HEK293T (cell line): Measurements from ENCODE around the gene CAPZB.

ENCODE experiments used
- CTCF ChIA-PET: fragments of 350-600 bp; formaldehyde crosslinking; extraction: SDS; loops from one replicate; lab custom pipeline; 2021; ENCODE audit warnings: antibody characterized with exemption, inconsistent platforms; lab: Yijun Ruan, JAX
- POLR2A ChIA-PET: fragments of 350-600 bp; formaldehyde crosslinking; extraction: SDS; loops from one replicate; lab custom pipeline; 2020; ENCODE audit warnings: antibody characterized with exemption, inconsistent platforms; lab: Yijun Ruan, JAX
- DNase-seq: peaks from one replicate; pipeline ENCODE4 v3.0.0; 2012; ENCODE audit warnings: mixed read lengths; ENCODE audit errors: extremely low spot score
- ARNT ChIP-seq: fragments of 450-650 bp; IDR thresholded peaks from 2 replicates; pipeline ENCODE4 v1.6.1; 2017; ENCODE audit warnings: mild to moderate bottlenecking
- BHLHE40 ChIP-seq: fragments of 450-650 bp; IDR thresholded peaks from 2 replicates; pipeline ENCODE4 v1.6.1; 2016; ENCODE audit warnings: mild to moderate bottlenecking, moderate library complexity, borderline replicate concordance
- CTBP1 ChIP-seq: fragments of 450-650 bp; IDR thresholded peaks from 2 replicates; pipeline ENCODE4 v1.6.1; 2016; ENCODE audit warnings: borderline replicate concordance
- ELF4 ChIP-seq: fragments of 450-650 bp; IDR thresholded peaks from 2 replicates; pipeline ENCODE4 v1.6.1; 2017; ENCODE audit warnings: antibody characterized with exemption
- FOXA1 ChIP-seq: fragments of 450-650 bp; IDR thresholded peaks from 2 replicates; pipeline ENCODE4 v1.6.1; 2016; ENCODE audit warnings: mild to moderate bottlenecking
- FOXK2 ChIP-seq: fragments of 450-650 bp; IDR thresholded peaks from 2 replicates; pipeline ENCODE4 v1.6.1; 2016; ENCODE audit warnings: mild to moderate bottlenecking
- FOXM1 ChIP-seq: fragments of 450-650 bp; IDR thresholded peaks from 2 replicates; pipeline ENCODE4 v1.6.1; 2017; ENCODE audit warnings: mild to moderate bottlenecking, borderline replicate concordance
- HDGF ChIP-seq: fragments of 450-650 bp; IDR thresholded peaks from 2 replicates; pipeline ENCODE4 v1.6.1; 2017; ENCODE audit warnings: antibody characterized with exemption, borderline replicate concordance
- L3MBTL2 ChIP-seq: fragments of 450-650 bp; conservative IDR thresholded peaks from 2 replicates; pipeline ENCODE4 v1.6.1; 2016; ENCODE audit warnings: mild to moderate bottlenecking
- LEF1 ChIP-seq: fragments of 450-650 bp; IDR thresholded peaks from 2 replicates; pipeline ENCODE4 v1.6.1; 2017; ENCODE audit warnings: mild to moderate bottlenecking, borderline replicate concordance
- NFRKB ChIP-seq: fragments of 450-650 bp; IDR thresholded peaks from 2 replicates; pipeline ENCODE4 v1.6.1; 2016; ENCODE audit warnings: mild to moderate bottlenecking, moderate library complexity
- SP1 ChIP-seq: fragments of 450-650 bp; IDR thresholded peaks from 2 replicates; pipeline ENCODE4 v1.6.1; 2017
- SUZ12 ChIP-seq: fragments of 450-650 bp; IDR thresholded peaks from 2 replicates; pipeline ENCODE4 v1.6.1; 2016; ENCODE audit warnings: mild to moderate bottlenecking
- TARDBP ChIP-seq: fragments of 450-650 bp; IDR thresholded peaks from 2 replicates; pipeline ENCODE4 v1.6.1; 2016
- ZNF384 ChIP-seq: fragments of 450-650 bp; IDR thresholded peaks from 2 replicates; pipeline ENCODE4 v1.6.1; 2016
- TF ChIP-seq, protein P1 (sequence below): fragments of 450-650 bp; IDR thresholded peaks from 2 replicates; pipeline ENCODE4 v1.6.1; 2016

The CAPZB gene

DNA sequence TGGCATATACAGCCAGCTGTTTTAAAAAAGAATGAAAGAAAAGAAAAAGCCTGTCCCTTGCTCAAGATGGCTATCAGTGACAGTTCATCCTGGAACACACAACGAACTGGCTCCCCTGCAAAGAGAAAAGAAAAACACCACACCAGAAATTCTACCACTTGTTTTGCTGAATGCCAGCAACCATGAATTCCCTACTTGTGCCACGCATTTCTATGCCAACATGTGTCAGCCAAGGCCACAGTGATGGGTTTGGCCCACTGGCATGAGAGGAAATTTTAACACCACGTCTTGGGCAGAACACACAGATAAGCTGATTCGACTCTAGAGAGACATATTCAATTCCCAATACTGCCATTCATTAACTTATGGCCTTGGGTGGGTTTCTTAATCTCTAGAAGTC is 64.0 kb downstream of the CAPZB start:
- ChIA-PET CTCF (no interaction called here), POLR2A (no interaction called here)
- TF ChIP-seq NFRKB (no peak), L3MBTL2 (no peak), SUZ12 (no peak), SP1 (no peak), FOXK2 (no peak), FOXM1 (no peak), ZNF384 (no peak), CTBP1 (no peak), LEF1 (no peak), HDGF (no peak), ARNT (no peak), FOXA1 (no peak), ELF4 (no peak), BHLHE40 (no peak), TARDBP (no peak)
- TF ChIP-seq, protein P1, sequence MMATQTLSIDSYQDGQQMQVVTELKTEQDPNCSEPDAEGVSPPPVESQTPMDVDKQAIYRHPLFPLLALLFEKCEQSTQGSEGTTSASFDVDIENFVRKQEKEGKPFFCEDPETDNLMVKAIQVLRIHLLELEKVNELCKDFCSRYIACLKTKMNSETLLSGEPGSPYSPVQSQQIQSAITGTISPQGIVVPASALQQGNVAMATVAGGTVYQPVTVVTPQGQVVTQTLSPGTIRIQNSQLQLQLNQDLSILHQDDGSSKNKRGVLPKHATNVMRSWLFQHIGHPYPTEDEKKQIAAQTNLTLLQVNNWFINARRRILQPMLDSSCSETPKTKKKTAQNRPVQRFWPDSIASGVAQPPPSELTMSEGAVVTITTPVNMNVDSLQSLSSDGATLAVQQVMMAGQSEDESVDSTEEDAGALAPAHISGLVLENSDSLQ: no peak
- no peak for DNase-seq

DNA sequence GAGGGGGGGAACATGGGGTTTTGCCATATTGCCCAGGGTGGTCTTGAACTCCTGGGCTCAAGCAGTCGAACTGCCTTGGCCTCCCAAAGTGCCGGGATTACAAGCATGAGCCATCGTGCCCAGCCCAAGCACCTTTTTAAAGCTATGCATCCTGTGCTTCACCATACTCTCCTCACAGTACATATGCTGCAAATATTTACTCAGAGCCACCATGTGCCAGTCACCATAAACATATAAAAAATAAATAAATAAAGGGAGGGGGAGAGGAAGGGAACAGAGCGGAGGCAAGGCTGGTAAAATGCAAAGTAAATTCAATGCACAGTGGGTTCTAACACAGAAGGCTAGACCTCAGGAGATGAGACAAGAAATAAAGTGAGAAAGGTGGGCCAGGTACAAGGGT is 64.7 kb downstream of the CAPZB start:
- ChIA-PET CTCF (no interaction called here), POLR2A (no interaction called here)
- DNase-seq: no peak
- no peak for TF ChIP-seq TARDBP

DNA sequence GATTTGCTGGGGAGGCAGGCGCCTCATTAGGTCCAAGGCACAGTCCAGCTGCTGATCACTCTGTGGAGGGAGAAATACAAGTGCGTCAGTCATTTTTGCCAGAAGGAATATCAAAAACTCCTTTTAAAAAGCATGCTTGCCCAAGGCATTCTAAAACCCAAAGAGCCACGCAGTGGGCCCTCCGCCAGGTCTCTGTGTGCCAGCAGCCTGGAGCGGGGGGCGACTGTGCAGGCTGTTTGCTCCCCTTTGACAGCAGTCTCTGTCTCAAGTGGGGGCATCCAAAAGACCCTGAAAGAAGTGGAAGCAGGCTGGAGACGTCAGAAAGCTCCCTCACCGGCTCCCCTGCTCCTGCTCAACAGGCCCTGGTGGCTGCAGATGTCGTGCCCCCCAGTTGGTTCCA is 65.6 kb downstream of the CAPZB start:
- CTCF ChIA-PET: no interaction called here
- no peak for DNase-seq
- TF ChIP-seq BHLHE40 (no peak), FOXM1 (no peak), SUZ12 (no peak), SP1 (no peak), TARDBP (no peak)
- TF ChIP-seq, protein P1: no peak
- POLR2A ChIA-PET: no interaction called here

DNA sequence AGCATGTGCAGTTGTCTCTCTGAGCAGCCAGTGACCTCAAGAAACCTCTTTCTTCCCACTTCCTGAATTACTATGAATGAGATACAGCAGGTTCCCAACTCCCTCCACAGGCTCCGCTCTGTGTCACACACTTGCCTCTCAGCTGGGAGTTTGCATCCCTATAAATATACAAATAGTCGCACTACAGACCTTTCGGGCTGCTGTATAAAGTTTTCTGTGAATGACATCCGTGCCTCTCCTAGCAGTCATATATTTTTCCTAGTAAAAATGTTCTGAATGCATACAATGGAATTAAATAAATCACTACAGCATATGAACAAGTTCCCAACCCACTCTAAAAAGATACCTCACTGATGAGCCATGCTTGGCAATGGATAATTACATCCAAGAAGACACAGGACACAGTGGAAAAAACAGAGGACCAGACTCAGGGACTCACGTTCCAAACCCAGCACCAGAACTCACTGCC is 66.8 kb downstream of the CAPZB start:
- DNase-seq: no peak
- TF ChIP-seq HDGF (no peak), ARNT (no peak), FOXM1 (no peak), ZNF384 (no peak), FOXA1 (no peak), BHLHE40 (no peak)
- TF ChIP-seq, protein P1: no peak
- CTCF ChIA-PET: no interaction called here
- POLR2A ChIA-PET: no interaction called here

DNA sequence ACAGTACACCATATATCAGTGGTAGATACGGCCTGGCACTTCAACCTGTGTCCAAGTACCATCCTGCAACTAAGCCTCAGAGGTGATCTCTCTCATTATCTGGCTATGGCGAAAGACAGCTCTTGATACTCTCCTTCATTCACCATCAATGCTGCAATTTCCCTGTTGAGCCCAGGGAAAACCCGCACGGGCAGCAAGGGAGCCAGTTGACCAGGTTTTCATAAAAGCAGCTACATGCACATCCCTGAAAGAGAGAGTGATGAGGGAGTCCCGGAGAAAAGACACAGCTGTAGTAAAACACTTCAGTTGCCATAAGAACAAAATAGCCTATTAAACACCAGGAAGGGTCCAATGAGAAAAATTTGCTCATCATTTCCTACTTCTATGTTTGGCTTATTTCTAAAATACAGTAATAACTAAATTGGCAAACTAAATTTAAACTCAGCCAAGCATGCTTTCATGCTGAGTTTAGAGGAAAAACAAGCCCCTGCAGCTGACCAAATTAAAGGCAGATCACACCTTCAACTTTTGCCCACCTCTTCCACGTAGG is 68.3 kb downstream of the CAPZB start:
- CTCF ChIA-PET: no interaction called here
- POLR2A ChIA-PET: no interaction called here
- TF ChIP-seq L3MBTL2: no peak
- no peak for TF ChIP-seq LEF1
- TF ChIP-seq FOXK2: no peak
- no peak for TF ChIP-seq BHLHE40
- TF ChIP-seq HDGF: no peak
- TF ChIP-seq ELF4: no peak
- TF ChIP-seq TARDBP: no peak
- TF ChIP-seq, protein P1: no peak
- no peak for TF ChIP-seq CTBP1
- TF ChIP-seq FOXM1: no peak
- TF ChIP-seq NFRKB: no peak
- no peak for TF ChIP-seq ZNF384
- no peak for TF ChIP-seq ARNT
- no peak for DNase-seq

DNA sequence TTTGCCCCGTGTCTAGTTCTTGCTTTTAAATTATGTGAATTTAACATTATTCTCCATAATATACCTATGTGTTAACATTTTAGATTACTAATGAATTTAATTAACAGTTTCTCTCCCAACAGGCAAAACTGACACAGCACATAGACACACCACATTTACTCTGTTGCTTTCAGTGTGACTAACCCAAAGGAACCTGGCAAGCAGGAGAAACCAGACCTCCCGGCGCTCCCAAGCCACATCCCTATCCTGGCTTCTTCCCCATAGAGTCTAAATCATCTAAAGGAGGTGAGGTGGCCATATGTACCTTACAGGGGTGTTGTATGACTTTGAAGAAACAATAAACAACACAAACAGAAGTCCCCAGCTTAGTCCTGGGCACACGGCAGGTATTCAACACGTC is 69.2 kb downstream of the CAPZB start:
- TF ChIP-seq HDGF (no peak), NFRKB (no peak), L3MBTL2 (no peak), ZNF384 (no peak), ELF4 (no peak), ARNT (no peak), FOXM1 (no peak)
- DNase-seq: no peak
- ChIA-PET CTCF (no interaction called here), POLR2A (no interaction called here)
